T-helper 1 cell treated with Interleukin-12 subunit alpha and Interleukin-12 subunit beta and Interleukin-4 antibody, amounts not matched to agents 30 ng/mL and 1 ng/mL, for 36 hours (primary cell): ENCODE measurements around the gene CSNK1E. TPM values are rescaled to one million over a fixed set of nuclear protein-coding genes. Genes with fewer than 3 reads are reported as not detected.
"Not testable (repeated sequence)": the region's sequence is repeated elsewhere in the genome, so short reads cannot be mapped to it uniquely, and the experiment has no call there.

Experiments
- intact Hi-C: fragments of 100-400 bp; cut with micrococcal nuclease; formaldehyde crosslinking; loops from one replicate; pipeline ENCODE4 v1.15.1; 2024
- total RNA-seq: library from RNA; stranded (reverse); gene quantifications from 2 replicates; pipeline ENCODE4 v1.2.3, GENCODE V29; 2022

The CSNK1E gene
- 100 and 106 TPM in 2 replicates for total RNA-seq

DNA sequence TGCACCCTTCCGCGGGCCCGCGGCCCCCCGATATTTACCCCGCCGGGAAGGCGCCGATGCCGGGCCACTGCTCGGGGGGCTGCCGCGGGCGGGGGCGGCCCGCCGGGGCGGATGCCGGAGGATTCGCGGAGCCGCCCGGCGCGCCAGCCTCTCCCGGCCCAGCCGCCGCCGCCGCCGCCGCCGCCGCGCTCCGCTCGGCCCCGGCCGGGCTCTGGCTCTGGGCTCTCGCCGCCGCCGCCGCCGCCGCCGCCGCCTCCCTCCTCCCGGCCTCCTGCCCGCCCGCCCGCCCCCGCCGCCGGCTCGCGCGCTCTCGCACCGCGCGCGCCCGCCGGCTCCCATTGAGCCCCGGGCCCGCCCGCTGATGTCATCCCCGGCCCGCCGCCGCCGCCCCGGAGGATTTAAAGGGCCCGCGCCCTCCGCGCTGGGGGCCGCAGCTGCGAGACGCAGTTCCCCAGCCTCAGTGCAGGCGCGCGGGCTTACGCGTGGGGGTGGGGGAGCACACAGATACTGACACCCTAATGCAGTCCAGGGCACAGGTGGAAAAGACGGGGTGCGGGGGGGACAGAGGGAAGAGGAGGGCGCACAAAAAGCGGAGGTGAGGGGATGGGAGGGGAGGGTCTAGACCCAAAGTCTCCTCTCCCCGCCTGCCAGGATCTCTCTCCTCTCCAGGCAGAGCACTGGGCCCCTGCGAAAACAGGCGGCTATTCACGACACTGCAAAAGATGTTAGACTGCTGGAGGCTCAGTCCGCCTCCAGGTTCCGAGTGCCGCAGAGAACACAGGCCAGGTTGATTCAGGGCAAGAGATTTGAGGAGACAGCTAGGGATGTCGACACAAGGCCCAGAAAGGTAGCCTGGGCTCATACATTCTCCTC, at the start of gene CSNK1E:
Gene CSNK1E (minus strand): TSS at position 312 of the 873 bp plus-strand sequence. CDS start 3,276 bp downstream, outside the sequence.
- intact Hi-C loops = loop anchor here (1.0 to 5.0 kb wide), 7 partner anchors 19 to 253 kb away; partner anchors contain the start of genes DDX17, DMC1, KDELR3 and MAFF

DNA sequence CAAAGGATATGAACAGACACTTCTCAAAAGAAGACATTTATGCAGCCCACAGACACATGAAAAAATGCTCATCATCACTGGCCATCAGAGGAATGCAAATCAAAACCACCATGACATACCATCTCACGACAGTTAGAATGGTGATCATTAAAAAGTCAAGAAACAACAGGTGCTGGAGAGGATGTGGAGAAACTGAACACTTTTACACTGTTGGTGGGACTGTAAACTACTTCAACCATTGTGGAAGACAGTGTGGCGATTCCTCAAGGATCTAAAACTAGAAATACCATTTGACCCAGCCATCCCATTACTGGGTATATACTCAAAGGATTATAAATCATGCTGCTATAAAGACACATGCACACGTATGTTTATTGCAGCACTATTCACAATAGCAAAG, 48.6 kb upstream of the CSNK1E start:
- intact Hi-C loops = not testable (repeated sequence)

DNA sequence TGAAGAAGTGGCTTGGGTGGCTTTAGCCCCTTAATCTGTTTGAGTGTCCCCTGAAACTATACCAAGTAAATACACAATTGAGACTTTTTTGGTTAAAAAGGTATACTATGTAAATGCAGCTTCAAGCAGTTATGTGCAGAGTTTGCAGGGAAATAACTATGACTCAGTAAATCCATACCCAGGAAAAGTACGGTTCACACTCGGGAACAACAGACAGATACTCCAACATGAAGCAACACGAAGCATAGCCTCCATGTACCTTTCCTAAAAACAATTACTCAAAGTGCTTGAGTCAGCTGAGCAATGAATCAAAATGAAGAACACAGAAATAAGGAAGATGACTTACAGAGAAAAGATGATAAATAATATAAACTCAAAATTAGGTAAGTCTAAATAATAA, 47.9 kb upstream of the CSNK1E start:
- intact Hi-C loops = not testable (repeated sequence)

DNA sequence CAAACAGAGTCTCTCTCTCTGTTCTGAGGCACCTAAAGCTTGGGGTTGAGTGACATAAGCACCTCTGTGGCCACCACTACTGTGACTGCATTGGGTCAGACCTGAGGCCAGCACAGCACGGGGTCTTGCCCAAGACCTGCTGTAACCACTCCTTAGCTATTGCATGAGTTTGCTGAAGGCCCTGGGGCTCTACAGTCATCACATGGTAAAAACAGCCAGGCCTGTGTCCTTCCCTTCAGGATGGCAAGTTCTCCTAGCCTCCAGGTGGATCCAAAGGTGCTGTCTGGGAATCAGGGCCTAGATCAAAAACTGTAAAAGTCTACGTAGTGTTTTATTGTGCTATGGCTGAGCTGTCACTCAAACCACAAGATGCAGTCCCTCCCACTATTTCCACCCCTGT, 43.3 kb upstream of the CSNK1E start:
- intact Hi-C loops = not testable (repeated sequence)

DNA sequence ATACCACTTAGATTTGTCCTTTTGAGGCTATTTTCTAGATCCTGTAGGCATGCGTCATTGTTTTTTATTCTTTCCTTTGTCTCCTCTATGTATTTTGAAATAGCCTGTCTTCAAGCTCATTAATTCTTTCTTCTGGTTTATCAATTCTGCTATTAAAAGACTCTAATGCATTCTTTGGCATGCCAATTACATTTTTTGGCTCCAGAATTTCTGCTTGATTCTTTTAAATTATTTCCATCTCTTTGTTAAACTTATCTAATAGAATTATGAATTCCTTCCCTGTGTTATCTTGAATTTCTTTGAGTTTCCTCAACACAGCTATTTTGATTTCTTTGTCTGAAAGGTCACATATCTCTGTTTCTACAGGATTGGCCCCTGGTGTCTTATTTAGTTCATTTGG, 42.6 kb upstream of the CSNK1E start:
- intact Hi-C loops = not testable (repeated sequence)

GRCh38 chr22:38357971-38358370, 40.7 kb upstream of the CSNK1E start:
- intact Hi-C loops = not testable (repeated sequence)

DNA sequence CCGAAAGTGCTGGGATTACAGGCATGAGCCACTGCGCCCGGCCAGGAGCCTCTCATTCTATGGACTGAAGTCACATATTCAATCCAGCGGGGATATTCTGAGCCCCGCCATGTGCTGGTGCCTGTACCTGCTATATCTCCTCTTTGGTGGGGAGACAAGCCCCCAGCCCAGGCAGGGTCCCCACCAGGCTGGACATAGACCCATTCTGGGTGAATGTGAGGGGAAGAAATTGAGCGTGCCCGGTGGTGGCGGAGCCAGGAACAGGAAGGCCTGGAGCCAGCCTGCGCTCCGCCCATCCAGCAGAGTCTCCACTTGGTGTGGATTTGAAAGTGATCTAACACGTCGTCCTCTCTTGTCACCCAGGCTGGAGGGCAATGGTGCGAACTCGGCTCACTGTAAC, 38.0 kb upstream of the CSNK1E start:
- intact Hi-C loops = no loop called here

GRCh38 chr22:38353701-38354100, 36.5 kb upstream of the CSNK1E start:
- intact Hi-C loops = loop anchor here (1.0 to 2.0 kb wide), 3 partner anchors 55 to 239 kb away; no protein-coding TSS in a partner anchor

- intact Hi-C loops = loop anchor here (1.0 to 2.0 kb wide), 3 partner anchors 54 to 238 kb away; no protein-coding TSS in a partner anchor
Measured at GRCh38 chr22:38353142-38353629, 36.0 kb upstream of the CSNK1E start.

DNA sequence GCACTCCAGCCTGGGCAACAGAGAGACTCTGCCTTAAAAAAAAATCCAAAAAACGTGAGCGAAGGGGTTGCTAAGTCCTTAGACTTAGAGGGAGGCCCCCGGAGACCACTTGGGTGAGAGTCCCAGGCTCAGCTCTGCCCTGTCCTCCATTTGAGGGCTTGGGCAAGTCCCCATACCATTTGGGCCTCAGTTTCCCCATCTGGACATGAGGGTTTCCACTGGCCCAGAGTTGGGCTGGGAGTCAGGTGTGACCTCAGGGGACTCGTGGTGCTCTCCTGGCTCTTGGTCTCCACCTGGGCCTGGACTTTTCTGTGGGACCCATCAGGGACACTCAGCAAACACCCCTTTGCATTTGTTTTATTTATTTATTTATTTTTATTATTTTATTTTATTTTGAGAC, 35.2 kb upstream of the CSNK1E start:
- intact Hi-C loops = loop anchor here (2.0 kb wide), 2 partner anchors 54 to 238 kb away; no protein-coding TSS in a partner anchor

- intact Hi-C loops = no loop called here
Measured at GRCh38 chr22:38350444-38351359, 33.5 kb upstream of the CSNK1E start.

DNA sequence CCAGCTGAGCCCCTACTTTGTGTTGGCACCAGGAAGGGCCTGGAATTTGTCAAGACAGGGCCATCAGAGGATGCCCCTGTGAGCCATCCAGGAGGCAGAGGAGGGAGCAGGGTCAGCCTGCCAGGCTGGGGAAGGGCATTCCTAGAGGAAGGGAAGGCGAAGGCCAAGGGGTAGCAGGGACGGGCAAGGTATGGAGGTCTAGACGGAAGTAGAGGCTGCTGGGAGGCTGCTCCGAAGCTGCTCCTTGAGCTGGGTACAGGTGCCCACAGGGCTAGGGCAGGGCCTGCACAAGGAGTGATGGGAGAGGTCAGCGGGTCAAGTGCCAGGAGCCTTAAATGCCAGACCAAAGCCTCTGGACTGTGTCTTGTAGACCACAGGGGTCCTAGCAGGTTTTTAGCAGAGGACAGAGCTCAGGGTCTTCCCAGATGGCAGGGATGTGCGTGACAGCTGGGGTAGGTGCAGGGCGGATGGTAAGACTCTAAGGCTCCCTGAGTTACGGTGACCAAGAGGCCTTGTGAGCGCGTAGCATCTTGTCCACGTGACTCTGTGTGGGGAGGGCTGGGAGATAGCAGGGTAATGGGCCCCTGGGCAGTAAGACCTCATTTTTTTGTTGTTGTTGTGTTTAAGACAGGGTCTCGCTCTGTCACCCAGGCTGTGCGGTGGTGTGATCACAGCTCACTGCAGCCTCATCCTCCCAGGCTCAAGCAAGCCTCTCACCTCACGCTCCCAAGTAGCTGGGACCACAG, 31.7 kb upstream of the CSNK1E start:
- intact Hi-C loops = no loop called here

GRCh38 chr22:38347944-38348750, 30.9 kb upstream of the CSNK1E start:
- intact Hi-C loops = no loop called here

DNA sequence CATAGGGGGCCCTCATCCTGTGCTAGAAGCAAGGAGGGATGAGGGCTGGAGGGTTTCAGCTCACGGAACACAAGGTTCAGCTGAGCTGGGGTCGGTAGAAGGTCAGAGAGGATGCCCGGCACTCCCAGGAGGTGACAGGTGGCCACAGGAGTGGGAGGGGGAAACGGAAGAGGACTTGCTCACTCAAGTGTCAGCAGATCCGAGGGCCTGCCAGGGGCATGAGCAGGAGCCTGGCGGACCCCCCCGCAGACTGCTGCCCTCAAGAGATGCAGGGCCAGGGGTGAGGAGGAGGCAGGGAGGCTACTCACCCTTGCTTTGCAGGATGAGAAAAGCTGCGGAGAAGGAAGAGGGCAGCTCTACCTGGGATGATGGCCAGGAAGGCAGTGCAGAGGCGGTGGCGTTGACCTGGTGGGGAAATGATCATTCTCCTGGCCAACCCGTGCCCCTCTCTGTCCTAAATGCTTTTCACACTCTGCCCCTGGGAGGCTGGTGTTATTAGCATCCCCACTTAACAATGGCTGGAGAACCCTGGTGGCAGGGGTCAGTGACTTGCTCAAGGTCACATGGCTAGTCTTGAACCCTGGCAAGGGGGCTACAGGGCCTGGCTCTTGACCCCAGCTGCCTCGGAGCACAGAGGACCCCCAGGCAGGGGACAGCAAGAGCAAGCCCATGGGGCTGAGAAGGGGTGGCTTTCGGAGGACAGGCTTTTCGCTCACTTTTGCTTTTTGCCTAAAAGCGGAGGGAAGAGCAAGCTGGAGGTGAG, 30.1 kb upstream of the CSNK1E start:
- intact Hi-C loops = no loop called here

DNA sequence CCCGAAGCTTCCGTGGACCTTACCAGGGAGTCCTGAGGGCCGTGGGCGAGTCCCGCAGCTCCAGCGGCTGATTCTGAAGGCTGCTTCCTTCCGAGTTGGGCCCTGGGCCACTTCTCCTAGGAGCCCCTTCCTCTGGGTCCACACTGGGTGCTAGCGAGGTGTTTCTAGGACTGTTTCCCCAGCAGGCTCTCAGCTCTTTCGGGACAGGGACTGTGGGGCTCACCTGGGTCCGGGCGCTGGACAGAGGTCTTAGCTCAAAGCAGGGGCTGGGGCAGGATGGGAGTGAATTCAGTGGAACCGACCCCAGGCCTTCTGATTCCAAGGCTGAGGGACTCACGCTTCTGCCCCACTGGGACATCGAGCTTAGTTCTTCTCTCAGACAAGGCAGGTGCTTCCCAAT, 29.3 kb upstream of the CSNK1E start:
- intact Hi-C loops = no loop called here

GRCh38 chr22:38345782-38346181, 28.5 kb upstream of the CSNK1E start:
- intact Hi-C loops = no loop called here

GRCh38 chr22:38339893-38340292, 22.7 kb upstream of the CSNK1E start:
- intact Hi-C loops = not testable (repeated sequence)

- intact Hi-C loops = no loop called here
Measured at GRCh38 chr22:38338772-38339379, 21.6 kb upstream of the CSNK1E start.

DNA sequence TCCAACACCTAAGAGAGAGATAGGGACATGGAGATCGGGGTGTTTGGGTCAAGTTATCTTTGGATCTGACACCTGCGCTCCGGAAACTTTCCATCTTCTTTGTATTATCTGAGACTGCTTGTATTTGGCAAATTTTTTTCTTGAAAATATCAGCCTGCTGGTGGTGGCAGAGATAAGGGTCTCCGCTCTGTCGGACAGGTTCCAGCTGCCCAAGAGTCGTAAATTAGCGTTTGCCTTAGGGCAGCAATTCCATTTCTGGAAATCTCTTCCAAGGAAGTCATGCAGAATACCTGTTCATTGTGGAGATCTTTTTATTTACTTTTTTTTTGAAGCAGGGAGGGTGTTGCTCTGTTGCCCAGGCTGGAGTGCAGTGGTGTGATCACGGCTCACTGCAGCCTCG, 19.5 kb upstream of the CSNK1E start:
- intact Hi-C loops = loop anchor here (1.0 kb wide), 1 partner anchor 19 kb away; the partner anchor contains the start of gene CSNK1E
